GM19043 (cell line): ENCODE data around the gene MYPN.
"Not testable (repeated sequence)": the region's sequence is repeated elsewhere in the genome, so short reads cannot be mapped to it uniquely, and the experiment has no call there.

ENCODE experiments used
- ATAC-seq: cut with Tn5 transposase; IDR thresholded peaks from one replicate; pipeline ENCODE4 v1.9.1; 2021; ENCODE audit warnings: low read depth; ENCODE audit not compliant: unreplicated experiment

MYPN gene

GRCh38 chr10:68166871-68167585 lies 57.7 kb downstream of the MYPN start:
- no peak for ATAC-seq

- ATAC-seq: no peak
Observed at GRCh38 chr10:68167586-68168189, 58.4 kb downstream of the MYPN start.

- ATAC-seq: peak; percentile 42
Observed at GRCh38 chr10:68171539-68172080, 62.3 kb downstream of the MYPN start.

- no peak for ATAC-seq
Observed at GRCh38 chr10:68172324-68172723, 63.0 kb downstream of the MYPN start.

- no peak for ATAC-seq
Observed at GRCh38 chr10:68175949-68176348, 66.7 kb downstream of the MYPN start.

GRCh38 chr10:68176797-68177196 lies 67.5 kb downstream of the MYPN start:
- no peak for ATAC-seq

- ATAC-seq: no peak
Observed at GRCh38 chr10:68178592-68178991, 69.3 kb downstream of the MYPN start.

- ATAC-seq: no peak
Observed at GRCh38 chr10:68179016-68179415, 69.7 kb downstream of the MYPN start.

GRCh38 chr10:68180490-68180889 lies 71.2 kb downstream of the MYPN start:
- ATAC-seq: no peak

- no peak for ATAC-seq
Observed at GRCh38 chr10:68184546-68184945, 75.3 kb downstream of the MYPN start.

GRCh38 chr10:68185085-68185484 lies 75.8 kb downstream of the MYPN start:
- no peak for ATAC-seq

- no peak for ATAC-seq
Observed at GRCh38 chr10:68188835-68189234, 79.5 kb downstream of the MYPN start.

GRCh38 chr10:68192113-68192512 lies 82.8 kb downstream of the MYPN start:
- ATAC-seq: no peak

GRCh38 chr10:68194290-68194689 lies 85.0 kb downstream of the MYPN start:
- ATAC-seq: no peak

- not testable (repeated sequence) for ATAC-seq
Observed at GRCh38 chr10:68195776-68196175, 86.5 kb downstream of the MYPN start.

GRCh38 chr10:68196701-68197100 lies 87.4 kb downstream of the MYPN start:
- no peak for ATAC-seq

- no peak for ATAC-seq
Observed at GRCh38 chr10:68202960-68203353, 93.7 kb downstream of the MYPN start.

- peak; percentile 76 for ATAC-seq
Observed at GRCh38 chr10:68208424-68209042, 99.2 kb downstream of the MYPN start.

GRCh38 chr10:68211669-68212068 lies 102.4 kb downstream of the MYPN start:
- ATAC-seq: no peak

GRCh38 chr10:68212721-68213352 lies 103.5 kb downstream of the MYPN start:
- ATAC-seq: no peak

GRCh38 chr10:68218786-68219185 lies 109.5 kb downstream of the MYPN start:
- no peak for ATAC-seq
